Hematopoietic multipotent progenitor cell treated with erythropoietin and hydrocortisone succinate and interleukin-3 and kit ligand, for 8 days (in vitro differentiated cells): ENCODE measurements around the gene G6PC1.

Experiments used
- DNase-seq: peaks from one replicate; pipeline ENCODE4 v3.0.0-alpha.2; 2015

The G6PC1 gene

GRCh38 chr17:42950044-42950783 is 49.6 kb downstream of the G6PC1 start:
- no peak for DNase-seq
